KOPT-K1 (cell line): Measurements from ENCODE around the gene PGP.

Source experiments
- H3K27ac ChIP-seq: fragments of 200-600 bp; sonication (generic); 2 replicates; pipeline ENCODE4 v1.5.1; 2016; ENCODE audit warnings: antibody characterized with exemption, mild to moderate bottlenecking, low read depth, low read length; ENCODE audit not compliant: poor library complexity, severe bottlenecking
- H3K36me3 ChIP-seq: fragments of 200-600 bp; sonication (generic); 2 replicates; pipeline ENCODE4 v1.5.1; 2017; ENCODE audit warnings: antibody characterized with exemption, mild to moderate bottlenecking, low read length, moderate library complexity; ENCODE audit not compliant: insufficient read depth
- H3K9me3 ChIP-seq: fragments of 200-600 bp; sonication (generic); 2 replicates; pipeline ENCODE4 v1.5.1; 2017; ENCODE audit warnings: antibody characterized with exemption, low read length, mild to moderate bottlenecking; ENCODE audit not compliant: insufficient read depth, poor library complexity, severe bottlenecking

Gene PGP

GRCh38 chr16:2166263-2167067, 48.2 kb downstream of the PGP start:
- Histone ChIP-seq H3K9me3 (peaks cover 23% of the 10 kb centered on the region), H3K27ac (no peak overlapping the region), H3K36me3 (peaks cover 65% of the 10 kb centered on the region)

GRCh38 chr16:2165861-2166260, 48.8 kb downstream of the PGP start:
- peaks cover 23% of the 10 kb centered on the region for H3K9me3 ChIP-seq
- H3K27ac ChIP-seq = no peak overlapping the region
- H3K36me3 ChIP-seq = peaks cover 59% of the 10 kb centered on the region

DNA sequence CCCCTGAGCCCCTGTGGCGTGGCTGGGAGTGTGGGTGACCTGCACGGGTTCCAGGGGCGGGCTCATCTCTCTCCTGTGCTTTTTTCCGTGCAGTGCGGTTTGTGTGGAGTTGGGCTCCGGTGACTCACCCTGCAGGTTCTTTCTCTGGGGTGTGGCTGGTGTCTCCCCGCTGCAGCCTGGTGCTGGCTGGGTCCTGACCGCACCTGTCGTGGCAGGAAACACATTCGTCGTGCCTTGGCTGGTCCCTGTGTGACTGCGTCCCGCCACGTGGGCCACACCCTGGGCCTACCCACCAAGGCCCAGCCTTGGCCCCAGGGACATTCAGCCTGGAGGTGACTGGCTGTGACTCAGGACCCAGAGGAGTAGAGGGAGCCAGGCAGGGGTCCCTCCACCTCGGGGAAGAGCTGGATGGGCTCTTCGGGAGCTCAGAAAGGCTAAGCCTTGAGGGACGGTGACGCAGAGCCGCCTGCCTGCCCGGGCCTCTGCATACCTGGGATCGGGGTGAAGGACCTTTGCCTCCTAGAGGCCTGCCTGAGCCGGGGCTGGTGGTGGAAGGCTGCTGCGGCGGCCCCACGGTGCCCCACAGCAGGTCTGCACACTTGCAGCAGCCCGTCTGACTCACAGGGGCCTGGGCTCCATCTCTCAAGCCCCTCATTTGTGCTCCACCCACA, 51.3 kb downstream of the PGP start:
- peaks cover 44% of the 10 kb centered on the region for H3K36me3 ChIP-seq
- no peak overlapping the region for H3K27ac ChIP-seq

GRCh38 chr16:2162676-2163118, 51.9 kb downstream of the PGP start:
- no peak overlapping the region for H3K27ac ChIP-seq
- H3K9me3 ChIP-seq = peaks cover 23% of the 10 kb centered on the region
- H3K36me3 ChIP-seq = peaks cover 44% of the 10 kb centered on the region

More for the DNA sequence above, 51.3 kb downstream of the PGP start:
- peaks cover 23% of the 10 kb centered on the region for H3K9me3 ChIP-seq

GRCh38 chr16:2161911-2162310, 52.7 kb downstream of the PGP start:
- Histone ChIP-seq H3K9me3 (peaks cover 23% of the 10 kb centered on the region), H3K27ac (no peak overlapping the region), H3K36me3 (peaks cover 37% of the 10 kb centered on the region)
